ENCODE results near the gene SLFNL1. TPM values are rescaled to one million over a fixed set of nuclear protein-coding genes. Genes with fewer than 3 reads are reported as not detected.

Gene SLFNL1
- total and polyA plus RNA-seq, 2 experiments from 2014 or later, result 0.14 to 0.29 TPM

DNA sequence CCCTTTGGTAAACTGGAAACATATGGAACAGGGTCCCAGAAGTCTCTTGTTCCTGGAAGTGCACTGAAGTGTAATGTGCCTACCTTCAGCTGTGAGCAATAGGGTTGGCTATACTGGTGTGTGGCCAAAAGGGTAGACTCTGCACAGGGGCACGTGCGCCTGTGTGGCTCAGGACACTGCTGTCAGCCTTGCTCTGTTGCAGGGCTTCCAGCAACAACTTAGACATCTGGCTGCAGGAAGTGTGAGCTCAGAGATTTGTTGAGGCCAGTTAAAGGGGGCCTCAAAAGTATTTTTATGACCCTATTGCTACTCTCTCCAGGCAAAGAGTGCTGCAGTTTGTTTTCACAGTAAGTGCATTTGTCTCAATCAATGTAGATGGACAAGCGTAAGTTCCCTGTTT lies 34.6 kb downstream of the SLFNL1 start (continued):
- TF ChIP-seq, protein P1, sequence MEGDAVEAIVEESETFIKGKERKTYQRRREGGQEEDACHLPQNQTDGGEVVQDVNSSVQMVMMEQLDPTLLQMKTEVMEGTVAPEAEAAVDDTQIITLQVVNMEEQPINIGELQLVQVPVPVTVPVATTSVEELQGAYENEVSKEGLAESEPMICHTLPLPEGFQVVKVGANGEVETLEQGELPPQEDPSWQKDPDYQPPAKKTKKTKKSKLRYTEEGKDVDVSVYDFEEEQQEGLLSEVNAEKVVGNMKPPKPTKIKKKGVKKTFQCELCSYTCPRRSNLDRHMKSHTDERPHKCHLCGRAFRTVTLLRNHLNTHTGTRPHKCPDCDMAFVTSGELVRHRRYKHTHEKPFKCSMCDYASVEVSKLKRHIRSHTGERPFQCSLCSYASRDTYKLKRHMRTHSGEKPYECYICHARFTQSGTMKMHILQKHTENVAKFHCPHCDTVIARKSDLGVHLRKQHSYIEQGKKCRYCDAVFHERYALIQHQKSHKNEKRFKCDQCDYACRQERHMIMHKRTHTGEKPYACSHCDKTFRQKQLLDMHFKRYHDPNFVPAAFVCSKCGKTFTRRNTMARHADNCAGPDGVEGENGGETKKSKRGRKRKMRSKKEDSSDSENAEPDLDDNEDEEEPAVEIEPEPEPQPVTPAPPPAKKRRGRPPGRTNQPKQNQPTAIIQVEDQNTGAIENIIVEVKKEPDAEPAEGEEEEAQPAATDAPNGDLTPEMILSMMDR (conservative IDR thresholded peaks at IDR 0.05; ENCODE audit: low read depth in 2 of 2), result no peak
- no peak for TF ChIP-seq POLR2AphosphoS5 (IDR thresholded peaks at IDR 0.05; ENCODE audit: low read depth)
- TF ChIP-seq NANOG (IDR thresholded peaks at IDR 0.05; ENCODE audit: borderline replicate concordance), result no peak

DNA sequence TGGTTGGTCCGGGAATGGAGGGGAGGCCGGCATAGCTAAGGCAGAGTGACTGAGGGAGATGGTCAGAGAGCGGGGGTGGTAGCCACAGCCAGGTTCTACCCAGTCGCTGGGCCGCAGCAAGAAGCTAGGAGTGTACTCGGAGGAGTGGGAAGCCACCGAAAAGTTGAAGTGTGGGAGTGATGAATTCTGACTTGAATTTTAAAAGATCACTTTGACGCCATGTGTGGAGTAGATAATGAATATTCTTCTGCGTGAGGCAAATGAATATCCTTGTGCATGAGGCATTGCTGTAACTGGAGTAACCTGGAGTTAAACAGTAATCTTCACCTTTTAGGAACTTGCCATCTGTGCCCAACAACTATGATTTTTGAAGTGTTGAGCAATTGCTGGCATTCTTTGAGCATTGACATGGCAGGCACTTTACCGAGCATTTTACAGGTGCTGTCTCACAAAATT lies 35.2 kb downstream of the SLFNL1 start:
- Mint-ChIP-seq H3K27ac (no peak overlapping the region; the same call in 1 of the 2 replicates), H3K4me3 (no peak overlapping the region), H3K4me1 (peaks cover 10% of the 10 kb centered on the region), H3K27me3 (ENCODE audit: insufficient read depth, low read depth, poor library complexity) (no peaks in the 10 kb centered on the region), H3K9me3 (no peaks in the 10 kb centered on the region), H3K36me3 (ENCODE audit: low read depth) (peaks cover 86% of the 10 kb centered on the region)
- peaks cover 48% of the 10 kb centered on the region for H3K79me2 ChIP-seq (replicated peaks; ENCODE audit: insufficient read depth)
- peaks cover 11% of the 10 kb centered on the region for H3K4me1 ChIP-seq (ENCODE audit: insufficient read depth)
- DNase-seq (ENCODE audit: low spot score), result no peak
- no peaks in the 10 kb centered on the region for H3K9me2 ChIP-seq (ENCODE audit: insufficient read depth)
- H4K20me1 ChIP-seq (replicated peaks; ENCODE audit: insufficient read depth), result peaks cover 31% of the 10 kb centered on the region
- H3K4me2 ChIP-seq, result no peak overlapping the region
- no peak for ATAC-seq
- no peak overlapping the region for H2AFZ ChIP-seq
- H3K27ac ChIP-seq (ENCODE audit: low read depth), result no peak overlapping the region
- H3K4me3 ChIP-seq, result no peak overlapping the region
- H3K27me3 ChIP-seq (ENCODE audit: insufficient read depth), result no peaks in the 10 kb centered on the region
- peaks cover 72% of the 10 kb centered on the region for H3K36me3 ChIP-seq (ENCODE audit: insufficient read depth)
- 0 out of 2 replicates have a peak, but pooled peaks cover 7% of the 10 kb centered on the region for H3F3A ChIP-seq (replicated peaks; ENCODE audit: low read depth)
- TF ChIP-seq, protein P2, sequence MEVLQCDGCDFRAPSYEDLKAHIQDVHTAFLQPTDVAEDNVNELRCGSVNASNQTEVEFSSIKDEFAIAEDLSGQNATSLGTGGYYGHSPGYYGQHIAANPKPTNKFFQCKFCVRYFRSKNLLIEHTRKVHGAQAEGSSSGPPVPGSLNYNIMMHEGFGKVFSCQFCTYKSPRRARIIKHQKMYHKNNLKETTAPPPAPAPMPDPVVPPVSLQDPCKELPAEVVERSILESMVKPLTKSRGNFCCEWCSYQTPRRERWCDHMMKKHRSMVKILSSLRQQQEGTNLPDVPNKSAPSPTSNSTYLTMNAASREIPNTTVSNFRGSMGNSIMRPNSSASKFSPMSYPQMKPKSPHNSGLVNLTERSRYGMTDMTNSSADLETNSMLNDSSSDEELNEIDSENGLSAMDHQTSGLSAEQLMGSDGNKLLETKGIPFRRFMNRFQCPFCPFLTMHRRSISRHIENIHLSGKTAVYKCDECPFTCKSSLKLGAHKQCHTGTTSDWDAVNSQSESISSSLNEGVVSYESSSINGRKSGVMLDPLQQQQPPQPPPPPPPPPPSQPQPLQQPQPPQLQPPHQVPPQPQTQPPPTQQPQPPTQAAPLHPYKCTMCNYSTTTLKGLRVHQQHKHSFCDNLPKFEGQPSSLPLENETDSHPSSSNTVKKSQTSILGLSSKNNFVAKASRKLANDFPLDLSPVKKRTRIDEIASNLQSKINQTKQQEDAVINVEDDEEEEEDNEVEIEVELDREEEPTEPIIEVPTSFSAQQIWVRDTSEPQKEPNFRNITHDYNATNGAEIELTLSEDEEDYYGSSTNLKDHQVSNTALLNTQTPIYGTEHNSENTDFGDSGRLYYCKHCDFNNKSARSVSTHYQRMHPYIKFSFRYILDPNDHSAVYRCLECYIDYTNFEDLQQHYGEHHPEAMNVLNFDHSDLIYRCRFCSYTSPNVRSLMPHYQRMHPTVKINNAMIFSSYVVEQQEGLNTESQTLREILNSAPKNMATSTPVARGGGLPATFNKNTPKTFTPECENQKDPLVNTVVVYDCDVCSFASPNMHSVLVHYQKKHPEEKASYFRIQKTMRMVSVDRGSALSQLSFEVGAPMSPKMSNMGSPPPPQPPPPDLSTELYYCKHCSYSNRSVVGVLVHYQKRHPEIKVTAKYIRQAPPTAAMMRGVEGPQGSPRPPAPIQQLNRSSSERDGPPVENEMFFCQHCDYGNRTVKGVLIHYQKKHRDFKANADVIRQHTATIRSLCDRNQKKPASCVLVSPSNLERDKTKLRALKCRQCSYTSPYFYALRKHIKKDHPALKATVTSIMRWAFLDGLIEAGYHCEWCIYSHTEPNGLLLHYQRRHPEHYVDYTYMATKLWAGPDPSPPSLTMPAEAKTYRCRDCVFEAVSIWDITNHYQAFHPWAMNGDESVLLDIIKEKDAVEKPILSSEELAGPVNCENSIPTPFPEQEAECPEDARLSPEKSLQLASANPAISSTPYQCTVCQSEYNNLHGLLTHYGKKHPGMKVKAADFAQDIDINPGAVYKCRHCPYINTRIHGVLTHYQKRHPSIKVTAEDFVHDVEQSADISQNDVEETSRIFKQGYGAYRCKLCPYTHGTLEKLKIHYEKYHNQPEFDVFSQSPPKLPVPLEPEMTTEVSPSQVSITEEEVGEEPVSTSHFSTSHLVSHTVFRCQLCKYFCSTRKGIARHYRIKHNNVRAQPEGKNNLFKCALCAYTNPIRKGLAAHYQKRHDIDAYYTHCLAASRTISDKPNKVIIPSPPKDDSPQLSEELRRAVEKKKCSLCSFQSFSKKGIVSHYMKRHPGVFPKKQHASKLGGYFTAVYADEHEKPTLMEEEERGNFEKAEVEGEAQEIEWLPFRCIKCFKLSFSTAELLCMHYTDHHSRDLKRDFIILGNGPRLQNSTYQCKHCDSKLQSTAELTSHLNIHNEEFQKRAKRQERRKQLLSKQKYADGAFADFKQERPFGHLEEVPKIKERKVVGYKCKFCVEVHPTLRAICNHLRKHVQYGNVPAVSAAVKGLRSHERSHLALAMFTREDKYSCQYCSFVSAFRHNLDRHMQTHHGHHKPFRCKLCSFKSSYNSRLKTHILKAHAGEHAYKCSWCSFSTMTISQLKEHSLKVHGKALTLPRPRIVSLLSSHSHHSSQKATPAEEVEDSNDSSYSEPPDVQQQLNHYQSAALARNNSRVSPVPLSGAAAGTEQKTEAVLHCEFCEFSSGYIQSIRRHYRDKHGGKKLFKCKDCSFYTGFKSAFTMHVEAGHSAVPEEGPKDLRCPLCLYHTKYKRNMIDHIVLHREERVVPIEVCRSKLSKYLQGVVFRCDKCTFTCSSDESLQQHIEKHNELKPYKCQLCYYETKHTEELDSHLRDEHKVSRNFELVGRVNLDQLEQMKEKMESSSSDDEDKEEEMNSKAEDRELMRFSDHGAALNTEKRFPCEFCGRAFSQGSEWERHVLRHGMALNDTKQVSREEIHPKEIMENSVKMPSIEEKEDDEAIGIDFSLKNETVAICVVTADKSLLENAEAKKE (CRISPR knock-in tag; IDR thresholded peaks at IDR 0.05), result no peak
- TF ChIP-seq ZNF331 (CRISPR knock-in tag; IDR thresholded peaks at IDR 0.05; ENCODE audit: low read depth) (no peak), EZH2phosphoT487 (IDR thresholded peaks at IDR 0.05; ENCODE audit: unreplicated experiment) (no peak), POLR2AphosphoS5 (IDR thresholded peaks at IDR 0.05; ENCODE audit: low read depth) (no peak), EZH2 (IDR thresholded peaks at IDR 0.05; ENCODE audit: low read depth, unreplicated experiment) (no peak), JUNB (IDR thresholded peaks at IDR 0.05; ENCODE audit: unreplicated experiment) (no peak), CREB1 (CRISPR knock-in tag; IDR thresholded peaks at IDR 0.05; ENCODE audit: low read depth) (no peak), NANOG (IDR thresholded peaks at IDR 0.05; ENCODE audit: borderline replicate concordance) (no peak), ZNF114 (CRISPR knock-in tag; IDR thresholded peaks at IDR 0.05) (no peak)
- TF ChIP-seq, protein P3, sequence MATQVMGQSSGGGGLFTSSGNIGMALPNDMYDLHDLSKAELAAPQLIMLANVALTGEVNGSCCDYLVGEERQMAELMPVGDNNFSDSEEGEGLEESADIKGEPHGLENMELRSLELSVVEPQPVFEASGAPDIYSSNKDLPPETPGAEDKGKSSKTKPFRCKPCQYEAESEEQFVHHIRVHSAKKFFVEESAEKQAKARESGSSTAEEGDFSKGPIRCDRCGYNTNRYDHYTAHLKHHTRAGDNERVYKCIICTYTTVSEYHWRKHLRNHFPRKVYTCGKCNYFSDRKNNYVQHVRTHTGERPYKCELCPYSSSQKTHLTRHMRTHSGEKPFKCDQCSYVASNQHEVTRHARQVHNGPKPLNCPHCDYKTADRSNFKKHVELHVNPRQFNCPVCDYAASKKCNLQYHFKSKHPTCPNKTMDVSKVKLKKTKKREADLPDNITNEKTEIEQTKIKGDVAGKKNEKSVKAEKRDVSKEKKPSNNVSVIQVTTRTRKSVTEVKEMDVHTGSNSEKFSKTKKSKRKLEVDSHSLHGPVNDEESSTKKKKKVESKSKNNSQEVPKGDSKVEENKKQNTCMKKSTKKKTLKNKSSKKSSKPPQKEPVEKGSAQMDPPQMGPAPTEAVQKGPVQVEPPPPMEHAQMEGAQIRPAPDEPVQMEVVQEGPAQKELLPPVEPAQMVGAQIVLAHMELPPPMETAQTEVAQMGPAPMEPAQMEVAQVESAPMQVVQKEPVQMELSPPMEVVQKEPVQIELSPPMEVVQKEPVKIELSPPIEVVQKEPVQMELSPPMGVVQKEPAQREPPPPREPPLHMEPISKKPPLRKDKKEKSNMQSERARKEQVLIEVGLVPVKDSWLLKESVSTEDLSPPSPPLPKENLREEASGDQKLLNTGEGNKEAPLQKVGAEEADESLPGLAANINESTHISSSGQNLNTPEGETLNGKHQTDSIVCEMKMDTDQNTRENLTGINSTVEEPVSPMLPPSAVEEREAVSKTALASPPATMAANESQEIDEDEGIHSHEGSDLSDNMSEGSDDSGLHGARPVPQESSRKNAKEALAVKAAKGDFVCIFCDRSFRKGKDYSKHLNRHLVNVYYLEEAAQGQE (IDR thresholded peaks at IDR 0.05; ENCODE audit: unreplicated experiment), result no peak
- TF ChIP-seq, protein P4, sequence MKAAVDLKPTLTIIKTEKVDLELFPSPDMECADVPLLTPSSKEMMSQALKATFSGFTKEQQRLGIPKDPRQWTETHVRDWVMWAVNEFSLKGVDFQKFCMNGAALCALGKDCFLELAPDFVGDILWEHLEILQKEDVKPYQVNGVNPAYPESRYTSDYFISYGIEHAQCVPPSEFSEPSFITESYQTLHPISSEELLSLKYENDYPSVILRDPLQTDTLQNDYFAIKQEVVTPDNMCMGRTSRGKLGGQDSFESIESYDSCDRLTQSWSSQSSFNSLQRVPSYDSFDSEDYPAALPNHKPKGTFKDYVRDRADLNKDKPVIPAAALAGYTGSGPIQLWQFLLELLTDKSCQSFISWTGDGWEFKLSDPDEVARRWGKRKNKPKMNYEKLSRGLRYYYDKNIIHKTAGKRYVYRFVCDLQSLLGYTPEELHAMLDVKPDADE (IDR thresholded peaks at IDR 0.05), result no peak

All from GM23338 (cell line).